Osteocyte (in vitro differentiated cells): Measurements from ENCODE around the gene HECW1. TPM values are rescaled to one million over a fixed set of nuclear protein-coding genes. Genes with fewer than 3 reads are reported as not detected.

Experiments
- DNase-seq: peaks from one replicate; pipeline ENCODE4 v3.0.0; 2021; ENCODE audit warnings: mixed read lengths; ENCODE audit not compliant: unreplicated experiment; ENCODE audit errors: extremely low spot score
- H3K27ac Mint-ChIP-seq: one replicate; pipeline ENCODE4 v1.8.0; 2021; ENCODE audit warnings: mild to moderate bottlenecking, mixed read lengths; ENCODE audit not compliant: unreplicated experiment
- H3K27me3 Mint-ChIP-seq: one replicate; pipeline ENCODE4 v1.8.0; 2021; ENCODE audit warnings: mixed read lengths; ENCODE audit not compliant: unreplicated experiment
- H3K36me3 Mint-ChIP-seq: one replicate; pipeline ENCODE4 v1.8.0; 2021; ENCODE audit warnings: mixed read lengths; ENCODE audit not compliant: unreplicated experiment
- H3K4me1 Mint-ChIP-seq: one replicate; pipeline ENCODE4 v1.8.0; 2021; ENCODE audit warnings: mixed read lengths; ENCODE audit not compliant: unreplicated experiment
- H3K4me3 Mint-ChIP-seq: one replicate; pipeline ENCODE4 v1.8.0; 2021; ENCODE audit warnings: mild to moderate bottlenecking, moderate library complexity, mixed read lengths; ENCODE audit not compliant: unreplicated experiment
- H3K9me3 Mint-ChIP-seq: one replicate; pipeline ENCODE4 v1.8.0; 2021; ENCODE audit warnings: mixed read lengths; ENCODE audit not compliant: unreplicated experiment
- CTCF ChIP-seq: fragments of 200-600 bp; sonication (generic); IDR thresholded peaks from 2 replicates; pipeline ENCODE4 v1.5.0; 2021; ENCODE audit warnings: antibody characterized with exemption, mild to moderate bottlenecking, moderate library complexity
- total RNA-seq: library from RNA; stranded (reverse); gene quantifications from 2 replicates; pipeline ENCODE4 v1.2.1, GENCODE V29; 2021

Gene HECW1
- total RNA-seq, 1 donor from 2014 or later, result 0.16 TPM

GRCh38 chr7:43111630-43112458 is 603 bp upstream of the HECW1 start:
- Mint-ChIP-seq H3K9me3 (no peaks in the 10 kb centered on the region), H3K4me1 (peaks cover 17% of the 10 kb centered on the region), H3K27me3 (peaks cover 62% of the 10 kb centered on the region), H3K27ac (no peak overlapping the region), H3K4me3 (peak overlapping the region; percentile 54), H3K36me3 (no peaks in the 10 kb centered on the region)
- no peak for TF ChIP-seq CTCF
- no peak for DNase-seq

GRCh38 chr7:43112941-43113621 is 634 bp downstream of the HECW1 start:
- H3K4me1 Mint-ChIP-seq, result peaks cover 20% of the 10 kb centered on the region
- peak; percentile 85 for DNase-seq
- no peak overlapping the region for H3K27ac Mint-ChIP-seq
- H3K36me3 Mint-ChIP-seq, result no peaks in the 10 kb centered on the region
- no peaks in the 10 kb centered on the region for H3K9me3 Mint-ChIP-seq
- no peak for TF ChIP-seq CTCF
- peaks cover 66% of the 10 kb centered on the region for H3K27me3 Mint-ChIP-seq
- peak overlapping the region; percentile 54 for H3K4me3 Mint-ChIP-seq

- Mint-ChIP-seq H3K9me3 (no peaks in the 10 kb centered on the region), H3K36me3 (no peaks in the 10 kb centered on the region), H3K4me3 (peak overlapping the region; percentile 65), H3K27ac (no peak overlapping the region), H3K27me3 (peaks cover 63% of the 10 kb centered on the region), H3K4me1 (peaks cover 20% of the 10 kb centered on the region)
- DNase-seq, result no peak
- no peak for TF ChIP-seq CTCF
Observed at GRCh38 chr7:43113622-43114457, 1.4 kb downstream of the HECW1 start.

GRCh38 chr7:43114458-43114780 is 2.0 kb downstream of the HECW1 start:
- H3K9me3 Mint-ChIP-seq, result no peaks in the 10 kb centered on the region
- H3K4me1 Mint-ChIP-seq, result peaks cover 20% of the 10 kb centered on the region
- H3K27ac Mint-ChIP-seq, result no peak overlapping the region
- H3K4me3 Mint-ChIP-seq, result peak overlapping the region; percentile 65
- TF ChIP-seq CTCF, result no peak
- peaks cover 61% of the 10 kb centered on the region for H3K27me3 Mint-ChIP-seq
- H3K36me3 Mint-ChIP-seq, result no peaks in the 10 kb centered on the region
- DNase-seq, result no peak

- H3K27ac Mint-ChIP-seq, result no peak overlapping the region
Observed at GRCh38 chr7:43116451-43116850, 4.0 kb downstream of the HECW1 start.

More at GRCh38 chr7:43116451-43116850, 4.0 kb downstream of the HECW1 start:
- DNase-seq, result no peak
- Mint-ChIP-seq H3K36me3 (no peaks in the 10 kb centered on the region), H3K9me3 (no peaks in the 10 kb centered on the region), H3K4me3 (no peak overlapping the region), H3K4me1 (peaks cover 19% of the 10 kb centered on the region), H3K27me3 (peaks cover 43% of the 10 kb centered on the region)
- TF ChIP-seq CTCF, result no peak
